Astrocyte (in vitro differentiated cells and primary cell): ENCODE measurements around the gene HLA-DPA1. TPM values are rescaled to one million over a fixed set of nuclear protein-coding genes. Genes with fewer than 3 reads are reported as not detected.

Source experiments
- DNase-seq: peaks from one replicate; pipeline ENCODE4 v3.0.0-alpha.2; 2010; ENCODE audit warnings: low read depth
- FAIRE-seq: peaks from 2 replicates; lab custom pipeline; 2011; peaks lifted over from hg19 to GRCh38; lab: Jason Lieb, UNC
- H2AFZ ChIP-seq: 2 replicates; pipeline ENCODE4 v1.6.0; 2012; ENCODE audit warnings: low read depth, low read length, inconsistent platforms
- H3K27ac ChIP-seq: 2 replicates; pipeline ENCODE4 v1.5.1; 2011; ENCODE audit warnings: low read depth, low read length, inconsistent platforms
- H3K27me3 ChIP-seq: 2 replicates; pipeline ENCODE4 v1.6.0; 2011; ENCODE audit warnings: low read length, inconsistent platforms; ENCODE audit not compliant: insufficient read depth
- H3K36me3 ChIP-seq: 2 replicates; pipeline ENCODE4 v1.5.1; 2011; ENCODE audit warnings: low read length, inconsistent platforms; ENCODE audit not compliant: insufficient read depth
- H3K4me1 ChIP-seq: 2 replicates; pipeline ENCODE4 v1.5.1; 2011; ENCODE audit warnings: low read length, inconsistent platforms; ENCODE audit not compliant: insufficient read depth
- H3K4me2 ChIP-seq: 2 replicates; pipeline ENCODE4 v1.6.0; 2012; ENCODE audit warnings: low read length, inconsistent platforms
- H3K4me3 ChIP-seq: 2 replicates; pipeline ENCODE4 v1.5.1; 2011; ENCODE audit warnings: low read depth, mild to moderate bottlenecking, low read length, inconsistent platforms; ENCODE audit not compliant: insufficient read depth
- H3K79me2 ChIP-seq: 2 replicates; pipeline ENCODE4 v1.6.0; 2012; ENCODE audit warnings: mild to moderate bottlenecking, low read length, inconsistent platforms; ENCODE audit not compliant: insufficient read depth
- H3K9ac ChIP-seq: 2 replicates; pipeline ENCODE4 v1.6.0; 2012; ENCODE audit warnings: mild to moderate bottlenecking, low read length, inconsistent platforms
- H3K9me3 ChIP-seq: 2 replicates; pipeline ENCODE4 v1.5.1; 2012; ENCODE audit warnings: low read depth, mild to moderate bottlenecking, low read length, inconsistent platforms; ENCODE audit not compliant: insufficient read depth
- H4K20me1 ChIP-seq: 2 replicates; pipeline ENCODE4 v1.6.0; 2012; ENCODE audit warnings: low read length, inconsistent platforms; ENCODE audit not compliant: insufficient read depth
- H3K27ac Mint-ChIP-seq: one replicate; pipeline ENCODE4 v1.8.0; 2021; ENCODE audit warnings: mild to moderate bottlenecking, mixed read lengths; ENCODE audit not compliant: unreplicated experiment
- H3K27me3 Mint-ChIP-seq: one replicate; pipeline ENCODE4 v1.8.0; 2021; ENCODE audit warnings: low read depth, mixed read lengths; ENCODE audit not compliant: unreplicated experiment
- H3K36me3 Mint-ChIP-seq: one replicate; pipeline ENCODE4 v1.8.0; 2021; ENCODE audit warnings: low read depth, mixed read lengths; ENCODE audit not compliant: unreplicated experiment
- H3K4me1 Mint-ChIP-seq: one replicate; pipeline ENCODE4 v1.8.0; 2021; ENCODE audit warnings: low read depth, mixed read lengths; ENCODE audit not compliant: unreplicated experiment
- H3K4me3 Mint-ChIP-seq: one replicate; pipeline ENCODE4 v1.8.0; 2021; ENCODE audit warnings: mild to moderate bottlenecking, moderate library complexity, mixed read lengths; ENCODE audit not compliant: unreplicated experiment
- H3K9me3 Mint-ChIP-seq: one replicate; pipeline ENCODE4 v1.8.0; 2021; ENCODE audit warnings: mild to moderate bottlenecking, mixed read lengths; ENCODE audit not compliant: unreplicated experiment
- CTCF ChIP-seq: IDR thresholded peaks from 2 replicates; pipeline ENCODE4 v1.5.1; 2011; ENCODE audit warnings: low read depth, mild to moderate bottlenecking, inconsistent platforms, low read length, moderate library complexity; ENCODE audit not compliant: insufficient read depth
- EZH2 ChIP-seq: IDR thresholded peaks from 2 replicates; pipeline ENCODE4 v1.6.1; 2012; ENCODE audit warnings: mild to moderate bottlenecking, low read length, inconsistent platforms; ENCODE audit not compliant: insufficient read depth
- total RNA-seq: library from RNA; stranded (reverse); gene quantifications from 2 replicates; pipeline ENCODE4 v1.2.1, GENCODE V29; 2021

HLA-DPA1 gene
- total RNA-seq, 1 donor from 2014 or later = 1.7 TPM

- no peaks in the 10 kb centered on the region for H3K9me3 ChIP-seq
- DNase-seq = no peak
- no peaks in the 10 kb centered on the region for H3K36me3 Mint-ChIP-seq
- H3K27ac Mint-ChIP-seq = no peak overlapping the region
- H3K27me3 Mint-ChIP-seq = peaks cover 69% of the 10 kb centered on the region
- peak overlapping the region; percentile 78 for H3K4me3 Mint-ChIP-seq
- H2AFZ ChIP-seq = peak overlapping the region; percentile 23
- H3K9ac ChIP-seq = no peak overlapping the region
- FAIRE-seq = no peak
- no peaks in the 10 kb centered on the region for H3K79me2 ChIP-seq
- no peak overlapping the region for H3K27ac ChIP-seq
- peaks cover 12% of the 10 kb centered on the region for H3K4me1 Mint-ChIP-seq
- peaks cover 49% of the 10 kb centered on the region for H3K27me3 ChIP-seq
- TF ChIP-seq EZH2 (no peak), CTCF (no peak)
- H4K20me1 ChIP-seq = no peaks in the 10 kb centered on the region
- H3K9me3 Mint-ChIP-seq = no peaks in the 10 kb centered on the region
- no peaks in the 10 kb centered on the region for H3K36me3 ChIP-seq
- H3K4me1 ChIP-seq = no peaks in the 10 kb centered on the region
- no peak overlapping the region for H3K4me2 ChIP-seq
- no peak overlapping the region for H3K4me3 ChIP-seq
Measured at GRCh38 chr6:33116841-33117711, 43.6 kb upstream of the HLA-DPA1 start.

- no peaks in the 10 kb centered on the region for H3K79me2 ChIP-seq
- H3K4me3 ChIP-seq = no peak overlapping the region
- no peaks in the 10 kb centered on the region for H4K20me1 ChIP-seq
- no peak overlapping the region for H3K4me2 ChIP-seq
- peak overlapping the region; percentile 78 for H3K4me3 Mint-ChIP-seq
- H3K27ac ChIP-seq = no peak overlapping the region
- TF ChIP-seq EZH2 (no peak), CTCF (no peak)
- H3K9me3 ChIP-seq = no peaks in the 10 kb centered on the region
- peaks cover 12% of the 10 kb centered on the region for H3K4me1 Mint-ChIP-seq
- peaks cover 46% of the 10 kb centered on the region for H3K27me3 ChIP-seq
- DNase-seq = no peak
- no peak for FAIRE-seq
- H3K4me1 ChIP-seq = no peaks in the 10 kb centered on the region
- H3K27ac Mint-ChIP-seq = no peak overlapping the region
- H3K36me3 Mint-ChIP-seq = no peaks in the 10 kb centered on the region
- peak overlapping the region; percentile 23 for H2AFZ ChIP-seq
- H3K36me3 ChIP-seq = no peaks in the 10 kb centered on the region
- H3K27me3 Mint-ChIP-seq = peaks cover 69% of the 10 kb centered on the region
- no peak overlapping the region for H3K9ac ChIP-seq
- no peaks in the 10 kb centered on the region for H3K9me3 Mint-ChIP-seq
Measured at GRCh38 chr6:33116417-33116816, 43.0 kb upstream of the HLA-DPA1 start.

- no peak overlapping the region for H3K4me3 ChIP-seq
- no peaks in the 10 kb centered on the region for H4K20me1 ChIP-seq
- no peaks in the 10 kb centered on the region for H3K4me1 ChIP-seq
- peaks cover 66% of the 10 kb centered on the region for H3K27me3 Mint-ChIP-seq
- no peak overlapping the region for H3K27ac ChIP-seq
- peaks cover 12% of the 10 kb centered on the region for H3K4me1 Mint-ChIP-seq
- H3K27ac Mint-ChIP-seq = no peak overlapping the region
- no peak overlapping the region for H3K4me3 Mint-ChIP-seq
- H3K79me2 ChIP-seq = no peaks in the 10 kb centered on the region
- DNase-seq = no peak
- TF ChIP-seq EZH2 (no peak), CTCF (no peak)
- peaks cover 47% of the 10 kb centered on the region for H3K27me3 ChIP-seq
- H3K36me3 ChIP-seq = no peaks in the 10 kb centered on the region
- no peaks in the 10 kb centered on the region for H3K9me3 Mint-ChIP-seq
- H3K9me3 ChIP-seq = no peaks in the 10 kb centered on the region
- no peak overlapping the region for H3K4me2 ChIP-seq
- no peaks in the 10 kb centered on the region for H3K36me3 Mint-ChIP-seq
- no peak overlapping the region for H3K9ac ChIP-seq
- no peak overlapping the region for H2AFZ ChIP-seq
- no peak for FAIRE-seq
Measured at GRCh38 chr6:33114406-33114805, 41.0 kb upstream of the HLA-DPA1 start.
